Measurements from ENCODE around the gene OSCP1. TPM values are rescaled to one million over a fixed set of nuclear protein-coding genes. Genes with fewer than 3 reads are reported as not detected.
A peak's percentile ranks its signal among the peaks of the same experiment; 100 is the strongest.

OSCP1 gene
- polyA plus RNA-seq, 1 of the 3 experiments (the other 2 are of a cell fraction): 11.9 TPM

- Histone ChIP-seq H3K9me3 (no peaks in the 10 kb centered on the region), H3K4me2 (peak overlapping the region; percentile 24; the same call in 1 of the 2 replicates), H3K27me3 (ENCODE audit: insufficient read depth) (no peaks in the 10 kb centered on the region), H3K27ac (ENCODE audit: low read depth in 2 of 2, low read length in 1 of 2) (peak overlapping the region in 1 of 2 experiments; percentile 36; a peak in 1 of 4 replicates), H4K20me1 (ENCODE audit: insufficient read depth) (no peaks in the 10 kb centered on the region), H3K36me3 (replicated peaks in 1 of 2; ENCODE audit: control insufficient read depth in 1 of 2, insufficient read depth in 2 of 2, low read length in 1 of 2) (peaks cover 0 to 16% of the 10 kb centered on the region in 2 experiments), H3K4me3 (ENCODE audit: low read depth in 2 of 2, low read length in 1 of 2) (peak overlapping the region in 1 of 2 experiments; percentile 30; a peak in 1 of 4 replicates), H3K4me1 (ENCODE audit: control insufficient read depth in 1 of 2, insufficient read depth in 2 of 2, low read depth in 1 of 2, low read length in 1 of 2) (peaks cover 0 to 5% of the 10 kb centered on the region in 2 experiments; a peak in 2 of 4 replicates), H3K9ac (no peak overlapping the region), H3K79me2 (ENCODE audit: insufficient read depth) (no peaks in the 10 kb centered on the region), H2AFZ (ENCODE audit: low read depth) (peak overlapping the region; percentile 67; the same call in 1 of the 2 replicates), H3K9me2 (no peaks in the 10 kb centered on the region), H3F3A (replicated peaks; ENCODE audit: insufficient read depth) (peaks cover 4% of the 10 kb centered on the region)
- WGBS (ENCODE audit: low lambda C conversion rate): 16% methylated on average over 13 of the region's 13 CpGs
- POLR2A ChIA-PET: no interaction called here
- CTCF ChIA-PET: interaction anchor here (0.8 to 5.3 kb wide), 15 partner anchors 9 to 268 kb away, joined by 3 to 38 read pairs (median 6); partner anchors contain the start of genes EVA1B and STK40
- TF ChIP-seq USF2 (IDR thresholded peaks at IDR 0.05; ENCODE audit: borderline replicate concordance, low read depth, low read length): no peak
- TF ChIP-seq FOXJ3 (CRISPR knock-in tag; IDR thresholded peaks at IDR 0.05): no peak
- no peak for TF ChIP-seq ELF1 (IDR thresholded peaks at IDR 0.05)
- no peak for TF ChIP-seq EZH2phosphoT487 (IDR thresholded peaks at IDR 0.05; ENCODE audit: borderline replicate concordance, low read depth)
- TF ChIP-seq, protein P1, sequence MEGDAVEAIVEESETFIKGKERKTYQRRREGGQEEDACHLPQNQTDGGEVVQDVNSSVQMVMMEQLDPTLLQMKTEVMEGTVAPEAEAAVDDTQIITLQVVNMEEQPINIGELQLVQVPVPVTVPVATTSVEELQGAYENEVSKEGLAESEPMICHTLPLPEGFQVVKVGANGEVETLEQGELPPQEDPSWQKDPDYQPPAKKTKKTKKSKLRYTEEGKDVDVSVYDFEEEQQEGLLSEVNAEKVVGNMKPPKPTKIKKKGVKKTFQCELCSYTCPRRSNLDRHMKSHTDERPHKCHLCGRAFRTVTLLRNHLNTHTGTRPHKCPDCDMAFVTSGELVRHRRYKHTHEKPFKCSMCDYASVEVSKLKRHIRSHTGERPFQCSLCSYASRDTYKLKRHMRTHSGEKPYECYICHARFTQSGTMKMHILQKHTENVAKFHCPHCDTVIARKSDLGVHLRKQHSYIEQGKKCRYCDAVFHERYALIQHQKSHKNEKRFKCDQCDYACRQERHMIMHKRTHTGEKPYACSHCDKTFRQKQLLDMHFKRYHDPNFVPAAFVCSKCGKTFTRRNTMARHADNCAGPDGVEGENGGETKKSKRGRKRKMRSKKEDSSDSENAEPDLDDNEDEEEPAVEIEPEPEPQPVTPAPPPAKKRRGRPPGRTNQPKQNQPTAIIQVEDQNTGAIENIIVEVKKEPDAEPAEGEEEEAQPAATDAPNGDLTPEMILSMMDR (IDR thresholded peaks at IDR 0.05): peak; percentile 92
- TF ChIP-seq MEF2A (IDR thresholded peaks at IDR 0.05; ENCODE audit: borderline replicate concordance, low read depth): no peak
- peak; percentile 95 for TF ChIP-seq SMC3 (IDR thresholded peaks at IDR 0.05; ENCODE audit: low read depth, low read length)
- no peak for TF ChIP-seq REST (IDR thresholded peaks at IDR 0.05; ENCODE audit: low read depth, low read length)
- no peak for TF ChIP-seq NRF1 (IDR thresholded peaks at IDR 0.05; ENCODE audit: low read depth, low read length)
- peak; percentile 99 for TF ChIP-seq RAD21 (IDR thresholded peaks at IDR 0.05; ENCODE audit: low read length)
- TF ChIP-seq, protein P2, sequence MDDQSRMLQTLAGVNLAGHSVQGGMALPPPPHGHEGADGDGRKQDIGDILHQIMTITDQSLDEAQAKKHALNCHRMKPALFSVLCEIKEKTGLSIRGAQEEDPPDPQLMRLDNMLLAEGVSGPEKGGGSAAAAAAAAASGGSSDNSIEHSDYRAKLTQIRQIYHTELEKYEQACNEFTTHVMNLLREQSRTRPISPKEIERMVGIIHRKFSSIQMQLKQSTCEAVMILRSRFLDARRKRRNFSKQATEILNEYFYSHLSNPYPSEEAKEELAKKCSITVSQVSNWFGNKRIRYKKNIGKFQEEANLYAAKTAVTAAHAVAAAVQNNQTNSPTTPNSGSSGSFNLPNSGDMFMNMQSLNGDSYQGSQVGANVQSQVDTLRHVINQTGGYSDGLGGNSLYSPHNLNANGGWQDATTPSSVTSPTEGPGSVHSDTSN (IDR thresholded peaks at IDR 0.05): peak; percentile 32; the same call in 1 of the 2 replicates
- DNase-seq: peak; percentile 78
Observed at GRCh38 chr1:36420836-36421317, 29.4 kb downstream of the OSCP1 start.

Data from SK-N-SH (cell line).